Activated CD4-positive, alpha-beta T cell treated with anti-CD3 and anti-CD28 coated beads, Interleukin-2, amount 50 U/mL, for 16 hours (primary cell): ENCODE results near the gene HS3ST5.
"Not testable (repeated sequence)": the region's sequence is repeated elsewhere in the genome, so short reads cannot be mapped to it uniquely, and the experiment has no call there.

Source experiments
- DNase-seq: peaks from one replicate; pipeline ENCODE4 v3.0.0-alpha.2; 2020

Gene HS3ST5

DNA sequence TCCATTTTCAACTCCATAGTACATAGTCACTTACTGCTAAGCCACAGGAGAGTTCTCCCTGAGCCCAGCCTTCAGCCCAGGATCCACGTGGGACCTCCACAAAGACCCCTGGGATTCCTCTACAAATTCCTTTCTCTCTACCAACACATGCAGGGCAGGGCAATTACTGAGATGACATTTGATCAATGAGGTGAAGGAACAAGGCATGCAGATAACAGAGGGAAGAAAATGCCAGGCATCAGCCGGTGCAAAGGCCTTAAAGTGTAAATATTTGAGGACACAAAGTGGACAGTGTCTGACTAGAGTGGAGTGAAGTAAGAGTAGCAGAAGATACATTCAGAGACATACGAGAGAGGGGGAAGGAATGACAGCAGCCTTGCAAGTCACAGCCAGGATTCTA is 70.2 kb downstream of the HS3ST5 start:
- DNase-seq: no peak

GRCh38 chr6:114271405-114271804 is 71.4 kb downstream of the HS3ST5 start:
- DNase-seq: no peak

GRCh38 chr6:114267897-114268296 is 74.9 kb downstream of the HS3ST5 start:
- DNase-seq: no peak

DNA sequence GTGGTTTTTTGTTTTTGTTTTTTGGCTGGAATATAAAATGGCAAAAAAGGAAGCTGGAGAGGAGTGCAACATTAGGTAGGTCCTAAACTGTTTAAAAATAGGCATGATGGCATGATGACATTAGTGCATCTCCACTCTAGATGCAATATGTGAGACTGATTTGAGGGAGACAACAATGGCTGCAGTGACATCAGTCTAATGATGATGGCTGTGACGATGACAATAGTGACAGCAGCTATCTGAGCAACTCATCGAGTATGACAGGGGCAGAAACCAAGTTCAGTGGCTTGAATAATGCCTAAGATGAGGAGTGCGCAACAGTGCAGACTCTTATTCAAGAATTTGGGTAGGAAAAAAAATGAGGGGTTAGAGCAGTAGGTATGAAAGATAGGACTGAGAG is 82.0 kb downstream of the HS3ST5 start:
- no peak for DNase-seq

- DNase-seq: no peak
These were observed 84.4 kb downstream of the HS3ST5 start for GRCh38 chr6:114258376-114258775.

DNA sequence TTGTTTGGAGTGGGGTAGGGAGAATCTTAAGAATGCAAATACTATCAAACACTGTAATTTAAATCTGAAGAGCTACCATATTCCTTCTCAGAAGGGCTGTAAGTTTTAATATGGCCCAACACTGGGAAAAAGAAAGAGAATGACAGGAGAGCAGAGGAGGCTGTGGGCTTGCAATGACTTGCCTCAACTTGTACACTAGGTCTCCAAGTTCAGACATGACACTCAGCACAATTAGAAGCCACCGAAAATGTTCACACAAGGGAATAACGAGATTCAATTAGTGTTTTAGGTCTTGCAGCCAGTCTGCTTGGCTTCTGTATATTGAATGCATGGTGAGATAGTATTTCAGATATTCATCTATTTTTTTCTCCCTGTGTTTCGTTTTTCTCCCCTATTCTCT is 89.4 kb downstream of the HS3ST5 start:
- no peak for DNase-seq

DNA sequence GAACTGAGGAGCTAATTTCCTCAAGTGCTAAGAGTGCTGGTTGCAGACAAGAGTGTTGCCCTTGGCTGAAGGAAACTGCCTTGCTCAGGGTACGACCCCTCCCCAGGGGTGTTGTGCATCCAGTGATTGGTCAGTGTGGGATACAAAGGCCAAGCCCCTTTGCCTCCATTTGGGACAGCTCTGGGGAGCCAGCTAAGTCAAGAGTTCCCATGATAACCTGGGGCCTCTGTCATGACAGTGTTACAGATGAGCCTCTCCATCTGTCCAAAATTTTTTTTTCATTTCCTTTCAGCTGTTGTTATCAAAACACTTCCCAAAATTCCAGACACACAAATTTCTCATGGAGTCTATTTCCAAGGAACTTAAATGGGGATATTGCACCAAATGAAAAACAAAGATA is 93.3 kb downstream of the HS3ST5 start:
- DNase-seq: no peak

- DNase-seq: no peak
These were observed 95.7 kb downstream of the HS3ST5 start for GRCh38 chr6:114247101-114247500.

DNA sequence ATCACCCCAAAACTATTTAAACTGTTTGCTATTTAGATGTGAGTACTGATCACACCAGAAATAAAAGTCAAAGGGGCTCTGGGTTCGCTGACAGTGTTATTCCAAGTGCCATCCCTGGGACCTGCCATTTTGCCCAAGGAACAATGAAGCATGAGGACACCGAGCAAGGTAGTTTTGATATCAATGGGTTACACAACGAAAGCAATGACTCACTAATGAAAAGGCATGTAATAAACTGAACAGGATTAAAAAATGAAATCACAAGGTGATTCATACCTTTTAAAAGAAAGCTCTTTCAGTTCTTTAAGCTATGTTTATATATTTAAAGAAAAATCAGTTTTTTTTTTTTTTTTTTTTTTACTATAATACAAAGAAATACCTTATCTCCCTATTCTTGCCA is 102.0 kb downstream of the HS3ST5 start:
- DNase-seq: no peak

DNA sequence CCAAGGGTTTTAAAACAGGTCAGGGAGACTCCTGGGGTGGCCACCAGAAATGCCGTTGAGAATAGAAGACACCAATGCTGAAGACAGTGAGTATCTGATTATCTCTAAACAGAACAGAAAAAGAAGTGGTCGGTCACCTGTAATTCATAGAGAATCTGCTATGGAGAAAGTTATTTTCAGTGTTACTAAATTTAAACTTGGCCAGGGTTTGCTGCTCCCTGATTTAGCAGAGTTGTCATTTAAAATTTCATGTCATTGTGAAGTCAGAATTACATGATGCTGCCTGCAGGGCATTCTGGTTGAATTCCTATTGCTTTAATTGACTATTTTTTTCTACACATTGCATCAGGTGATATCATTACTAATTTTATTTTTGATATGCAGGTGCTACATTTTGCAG is 114.1 kb downstream of the HS3ST5 start:
- DNase-seq: no peak

GRCh38 chr6:114227944-114228468 is 114.8 kb downstream of the HS3ST5 start:
- DNase-seq: no peak

- DNase-seq: no peak
These were observed 122.6 kb downstream of the HS3ST5 start for GRCh38 chr6:114220241-114220640.

DNA sequence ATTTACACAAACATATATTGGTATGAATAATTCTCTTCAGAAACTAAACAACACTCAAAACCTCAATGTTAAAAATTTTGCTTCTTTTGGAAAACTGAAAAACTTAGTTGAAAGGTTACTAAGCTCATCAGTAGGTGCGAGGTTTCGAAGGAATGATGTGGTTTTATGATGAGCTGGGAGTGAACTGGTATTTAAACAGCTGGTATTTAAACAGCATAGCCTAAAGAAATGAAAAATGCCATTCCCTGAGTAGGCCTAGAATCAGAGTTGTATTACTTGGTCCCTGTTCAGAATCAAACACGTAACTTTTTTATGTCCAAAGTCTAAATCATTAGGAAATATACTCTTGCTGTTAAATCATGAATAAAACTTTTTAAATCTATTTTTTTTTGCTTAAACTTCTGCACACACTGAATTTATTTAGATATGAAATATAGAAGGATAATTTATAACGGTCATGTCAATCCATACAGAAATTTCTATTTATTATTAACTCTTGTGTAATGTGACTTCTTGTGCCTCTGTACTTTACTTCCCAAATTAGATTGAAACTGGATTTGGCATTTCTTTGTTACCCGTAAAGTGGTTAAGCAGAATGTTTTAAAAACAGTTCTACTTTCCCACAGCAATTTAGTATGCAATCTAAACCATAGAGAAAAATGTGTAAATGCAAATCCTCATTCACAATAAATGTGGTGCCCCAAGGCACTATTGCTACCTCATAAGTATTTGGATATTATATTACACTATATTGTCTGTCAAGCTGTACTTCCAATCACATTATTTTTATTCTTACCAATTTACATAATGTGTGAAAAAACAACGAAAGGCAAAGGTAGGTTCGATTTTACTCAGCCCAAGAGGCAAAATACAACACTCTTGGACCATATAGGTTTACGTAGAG is 124.1 kb downstream of the HS3ST5 start:
- no peak for DNase-seq

DNA sequence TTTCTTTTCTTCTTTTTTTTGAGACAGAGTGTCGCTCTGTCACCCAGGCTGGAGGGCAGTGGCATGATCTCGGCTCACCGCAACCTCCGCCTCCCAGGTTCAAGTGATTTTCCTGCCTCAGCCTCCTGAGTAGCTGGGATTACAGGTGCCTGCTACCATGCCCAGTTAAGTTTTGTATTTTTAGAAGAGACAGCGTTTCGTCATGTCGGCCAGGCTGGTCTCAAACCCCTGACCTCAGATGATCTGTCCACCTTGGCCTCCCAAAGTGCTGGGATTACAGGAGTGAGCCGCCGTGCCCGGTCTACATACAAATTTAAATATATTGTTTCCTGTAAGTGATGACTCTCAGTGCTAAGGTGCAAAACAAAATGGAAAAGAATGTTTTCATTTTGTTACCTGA is 124.8 kb downstream of the HS3ST5 start:
- not testable (repeated sequence) for DNase-seq

GRCh38 chr6:114216789-114217467 is 125.9 kb downstream of the HS3ST5 start:
- DNase-seq: no peak

- no peak for DNase-seq
These were observed 132.4 kb downstream of the HS3ST5 start for GRCh38 chr6:114210467-114210866.

GRCh38 chr6:114203460-114203859 is 139.4 kb downstream of the HS3ST5 start:
- no peak for DNase-seq

DNA sequence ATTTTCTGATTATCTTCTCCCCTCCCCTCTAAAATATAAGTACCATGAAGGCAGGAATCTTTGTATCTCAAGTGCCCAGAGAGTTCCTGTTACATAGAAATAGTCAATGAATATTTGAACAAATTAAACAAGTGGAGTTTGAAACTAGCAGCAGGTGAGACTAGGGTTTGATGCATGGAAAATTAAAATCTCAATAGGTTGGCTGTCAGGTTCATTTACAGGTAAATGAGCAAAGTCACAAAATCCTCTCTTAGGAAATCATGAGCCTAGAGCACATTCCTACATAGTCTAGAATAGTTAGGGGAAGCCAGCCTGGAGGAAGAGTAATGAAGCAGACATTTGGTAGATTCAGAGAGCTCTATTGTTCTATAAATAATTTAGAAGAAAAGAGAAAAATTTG is 140.4 kb downstream of the HS3ST5 start:
- no peak for DNase-seq

DNA sequence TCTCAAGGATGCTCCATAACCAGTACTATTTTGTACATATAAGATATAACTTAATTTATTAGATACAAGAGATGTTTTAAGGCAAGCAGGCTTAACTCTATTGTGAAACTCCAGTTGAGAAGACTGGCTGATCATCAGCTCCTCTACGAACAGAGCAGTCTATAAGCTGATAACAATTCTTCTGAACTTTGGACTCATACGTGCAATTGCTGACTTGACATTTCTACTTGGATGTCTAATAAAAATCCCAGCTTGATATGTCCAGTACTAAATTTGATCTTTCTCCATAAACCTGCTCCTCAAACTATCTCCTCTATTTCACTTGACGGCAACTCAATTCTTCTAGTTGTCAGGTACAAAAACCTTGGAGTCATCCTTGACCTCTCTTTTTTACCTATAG is 141.9 kb downstream of the HS3ST5 start:
- DNase-seq: no peak

GRCh38 chr6:114195631-114196403 is 147.0 kb downstream of the HS3ST5 start:
- no peak for DNase-seq

DNA sequence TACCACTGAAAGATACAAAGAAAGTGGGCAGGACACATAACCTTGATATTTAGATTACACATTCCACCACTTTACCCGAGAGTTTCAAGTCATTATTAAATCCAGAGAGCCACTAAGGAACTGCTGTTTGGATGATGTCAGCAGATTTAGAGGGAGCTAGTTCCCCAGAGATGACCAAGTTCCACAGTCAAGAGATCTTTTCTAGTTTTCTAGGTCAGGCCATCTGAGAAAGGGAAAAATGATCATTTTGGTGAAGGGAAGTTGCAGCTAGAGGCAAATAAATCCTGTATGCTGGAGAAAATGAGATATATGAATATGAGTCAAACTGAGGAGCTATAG is 147.8 kb downstream of the HS3ST5 start:
- no peak for DNase-seq

DNA sequence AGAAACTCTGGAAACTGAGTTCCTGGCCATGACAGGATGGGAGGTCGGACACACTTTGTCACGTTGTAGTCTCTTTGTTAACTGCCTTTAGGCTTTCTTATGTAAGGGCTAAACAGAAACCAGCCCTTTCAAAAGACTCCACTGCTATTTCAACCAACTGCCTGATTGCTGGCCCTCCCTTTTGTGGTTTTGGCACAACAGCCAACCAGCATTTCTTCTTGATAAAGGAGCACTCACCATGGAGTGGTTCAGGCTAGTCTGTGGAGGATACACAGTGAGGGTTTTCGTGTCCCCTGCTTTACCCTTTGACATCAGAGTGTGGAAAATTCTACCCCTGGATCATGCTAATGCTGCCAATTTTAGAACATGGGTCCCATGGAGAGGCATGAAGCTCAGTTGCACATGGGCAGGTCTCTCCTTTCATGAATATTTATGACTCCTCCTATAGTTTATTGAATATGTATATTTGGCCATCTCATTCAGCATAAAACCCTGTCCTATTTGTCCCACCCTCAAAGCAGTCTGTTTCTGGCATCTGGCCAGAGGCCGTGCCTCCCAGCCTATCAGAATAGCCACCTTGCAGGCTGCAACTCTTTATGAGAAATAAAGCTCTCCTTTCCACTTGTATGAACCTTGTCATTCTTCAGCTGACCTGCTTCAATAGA is 148.3 kb downstream of the HS3ST5 start:
- DNase-seq: no peak

GRCh38 chr6:114187563-114187962 is 155.3 kb downstream of the HS3ST5 start:
- no peak for DNase-seq
